Effector memory CD8-positive, alpha-beta T cell (primary cell): ENCODE measurements around the gene C18orf32.
"Not testable (repeated sequence)": the region's sequence is repeated elsewhere in the genome, so short reads cannot be mapped to it uniquely, and the experiment has no call there.

Source experiments
- ATAC-seq: fragments of 150-1000 bp; cut with Tn5 transposase; replicated peaks from 2 replicates; pipeline ENCODE4 v1.10.0; 2021; ENCODE audit warnings: mild to moderate bottlenecking, moderate library complexity
- DNase-seq, 3 experiments: peaks; one replicate each; pipeline ENCODE4 v3.0.0; 2021
- H3K27ac Mint-ChIP-seq, 2 donors: one replicate each; pipeline ENCODE4 v1.8.0; 2022; ENCODE audit warnings: mild to moderate bottlenecking in 2 of 2, mixed read lengths in 2 of 2, moderate library complexity in 2 of 2
- H3K27me3 Mint-ChIP-seq, 2 donors: one replicate each; pipeline ENCODE4 v1.8.0; 2022; ENCODE audit warnings: mixed read lengths in 2 of 2
- H3K36me3 Mint-ChIP-seq: one replicate; pipeline ENCODE4 v1.8.0; 2022; ENCODE audit warnings: mild to moderate bottlenecking, moderate library complexity, mixed read lengths; ENCODE audit not compliant: insufficient read depth
- H3K4me1 Mint-ChIP-seq, 2 donors: one replicate each; pipeline ENCODE4 v1.8.0; 2022; ENCODE audit warnings: low read depth in 2 of 2, mixed read lengths in 2 of 2
- H3K4me3 Mint-ChIP-seq, 2 donors: one replicate each; pipeline ENCODE4 v1.8.0; 2022; ENCODE audit warnings: mild to moderate bottlenecking in 2 of 2, mixed read lengths in 2 of 2, moderate library complexity in 2 of 2
- H3K9me3 Mint-ChIP-seq, 2 donors: one replicate each; pipeline ENCODE4 v1.8.0; 2022; ENCODE audit warnings: mixed read lengths in 2 of 2

The C18orf32 gene

DNA sequence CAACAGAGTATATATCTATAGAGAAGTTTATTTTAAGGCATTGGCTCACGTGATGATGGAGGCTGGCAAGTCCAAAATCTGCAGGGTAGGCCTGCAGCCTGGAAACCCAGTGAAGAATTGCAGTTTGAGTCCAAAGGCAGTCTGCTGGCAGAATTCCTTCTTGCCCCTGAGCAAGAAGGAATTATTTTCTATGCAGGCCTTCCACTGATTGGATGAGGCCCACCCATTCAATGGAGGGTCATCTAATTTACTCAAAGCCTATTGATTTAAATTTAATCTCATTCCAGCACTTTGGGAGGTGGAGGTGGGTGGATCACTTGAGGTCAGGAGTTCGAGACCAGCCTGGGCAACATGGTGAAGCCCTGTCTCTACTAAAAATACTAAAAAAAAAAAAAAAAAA lies 30.4 kb upstream of the C18orf32 start:
- Mint-ChIP-seq H3K27me3 (peaks cover 0 to 19% of the 10 kb centered on the region in 2 donors), H3K9me3 (no peaks in the 10 kb centered on the region), H3K27ac (no peak overlapping the region), H3K4me3 (no peak overlapping the region), H3K4me1 (no peaks in the 10 kb centered on the region), H3K36me3 (no peaks in the 10 kb centered on the region)
- DNase-seq (no peak), ATAC-seq (no peak)

DNA sequence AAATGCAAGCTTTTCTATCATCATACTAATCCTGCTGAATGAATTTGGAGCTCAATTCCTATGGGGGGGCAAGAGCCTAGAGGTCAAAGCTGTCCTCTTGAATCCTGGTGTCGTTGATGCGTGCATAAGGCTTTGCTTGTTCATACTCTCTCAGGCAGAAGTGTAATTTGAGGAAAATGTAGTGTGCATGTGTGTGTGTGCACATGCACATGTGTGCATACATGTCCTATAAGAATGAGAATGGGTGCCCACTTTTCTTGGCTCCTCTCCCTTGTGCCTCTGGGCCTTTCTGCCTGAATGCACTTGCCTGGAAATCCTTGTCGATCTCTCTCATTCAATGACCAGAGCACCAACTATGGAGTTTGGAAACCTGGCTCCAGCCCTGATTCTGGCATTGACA lies 28.5 kb upstream of the C18orf32 start:
- Mint-ChIP-seq H3K27ac (no peak overlapping the region), H3K4me1 (no peaks in the 10 kb centered on the region), H3K9me3 (no peaks in the 10 kb centered on the region), H3K4me3 (no peak overlapping the region), H3K27me3 (peaks cover 0 to 19% of the 10 kb centered on the region in 2 donors), H3K36me3 (no peaks in the 10 kb centered on the region)
- no peak for DNase-seq
- no peak for ATAC-seq

DNA sequence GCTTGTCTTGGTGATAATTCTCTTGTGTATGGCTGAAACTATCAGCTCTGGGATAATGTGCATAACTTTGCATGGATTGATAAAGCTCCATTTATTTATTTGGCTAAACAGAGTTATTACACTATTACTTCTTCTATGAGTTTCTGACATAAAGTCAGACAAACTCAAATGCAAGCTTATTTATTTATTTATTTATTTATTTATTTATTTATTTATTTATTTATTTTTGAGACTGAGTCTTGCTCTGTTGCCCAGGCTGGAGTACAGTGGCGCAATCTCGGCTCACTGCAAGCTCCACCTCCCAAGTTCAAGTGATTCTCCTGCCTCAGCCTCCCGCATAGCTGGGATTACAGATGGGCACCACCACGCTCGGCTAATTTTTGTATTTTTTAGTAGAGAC lies 28.0 kb upstream of the C18orf32 start:
- H3K9me3 Mint-ChIP-seq, H3K27ac Mint-ChIP-seq, DNase-seq, H3K4me3 Mint-ChIP-seq, H3K36me3 Mint-ChIP-seq, H3K4me1 Mint-ChIP-seq, ATAC-seq: not testable (repeated sequence)
- H3K27me3 Mint-ChIP-seq: peaks cover 0 to 19% of the 10 kb centered on the region in 2 donors

DNA sequence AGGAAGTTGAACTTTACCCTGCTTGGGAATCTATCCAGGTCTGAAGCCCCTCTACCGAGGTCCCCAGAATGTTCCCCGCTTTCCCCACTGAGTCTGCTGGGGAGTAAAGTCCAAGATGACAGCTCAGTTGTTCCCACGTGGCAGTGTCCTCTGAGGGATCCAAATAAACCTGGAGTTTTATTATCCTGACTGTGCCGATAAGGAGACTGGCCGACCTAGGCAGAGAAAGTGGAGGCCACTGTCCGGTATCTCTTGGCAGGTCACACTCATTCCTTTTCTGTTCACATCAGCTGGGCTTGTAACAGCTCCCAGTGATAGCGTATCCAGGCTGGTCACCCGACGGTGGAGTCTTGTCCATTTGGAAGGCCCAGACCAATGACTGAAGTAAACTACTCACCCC lies 27.5 kb upstream of the C18orf32 start:
- Mint-ChIP-seq H3K4me1 (no peaks in the 10 kb centered on the region), H3K27ac (no peak overlapping the region), H3K27me3 (peaks cover 0 to 20% of the 10 kb centered on the region in 2 donors), H3K36me3 (no peaks in the 10 kb centered on the region), H3K9me3 (no peaks in the 10 kb centered on the region), H3K4me3 (no peak overlapping the region)
- DNase-seq (no peak), ATAC-seq (no peak)

DNA sequence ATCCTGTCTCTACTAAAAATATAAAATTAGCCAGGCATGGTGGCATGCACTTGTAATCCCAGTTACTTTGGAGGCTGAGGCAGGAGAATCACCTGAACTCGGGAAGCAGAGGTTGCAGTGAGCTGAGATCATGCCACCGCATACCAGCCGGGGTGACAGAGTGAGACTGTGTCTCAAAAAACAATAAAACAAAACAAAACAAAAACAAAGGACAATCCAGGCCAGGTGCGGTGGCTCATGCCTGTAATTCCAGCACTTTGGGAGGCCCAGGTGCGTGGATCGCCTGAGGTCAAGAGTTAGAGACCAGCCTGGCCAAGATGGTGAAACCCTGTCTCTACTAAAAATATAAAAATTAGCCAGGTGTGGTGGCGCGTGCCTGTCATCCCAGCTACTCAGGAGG lies 25.8 kb upstream of the C18orf32 start:
- not testable (repeated sequence) for H3K36me3 Mint-ChIP-seq, H3K4me3 Mint-ChIP-seq, H3K27ac Mint-ChIP-seq, H3K9me3 Mint-ChIP-seq, H3K4me1 Mint-ChIP-seq, ATAC-seq, DNase-seq
- H3K27me3 Mint-ChIP-seq: peaks cover 10 to 26% of the 10 kb centered on the region in 2 donors

DNA sequence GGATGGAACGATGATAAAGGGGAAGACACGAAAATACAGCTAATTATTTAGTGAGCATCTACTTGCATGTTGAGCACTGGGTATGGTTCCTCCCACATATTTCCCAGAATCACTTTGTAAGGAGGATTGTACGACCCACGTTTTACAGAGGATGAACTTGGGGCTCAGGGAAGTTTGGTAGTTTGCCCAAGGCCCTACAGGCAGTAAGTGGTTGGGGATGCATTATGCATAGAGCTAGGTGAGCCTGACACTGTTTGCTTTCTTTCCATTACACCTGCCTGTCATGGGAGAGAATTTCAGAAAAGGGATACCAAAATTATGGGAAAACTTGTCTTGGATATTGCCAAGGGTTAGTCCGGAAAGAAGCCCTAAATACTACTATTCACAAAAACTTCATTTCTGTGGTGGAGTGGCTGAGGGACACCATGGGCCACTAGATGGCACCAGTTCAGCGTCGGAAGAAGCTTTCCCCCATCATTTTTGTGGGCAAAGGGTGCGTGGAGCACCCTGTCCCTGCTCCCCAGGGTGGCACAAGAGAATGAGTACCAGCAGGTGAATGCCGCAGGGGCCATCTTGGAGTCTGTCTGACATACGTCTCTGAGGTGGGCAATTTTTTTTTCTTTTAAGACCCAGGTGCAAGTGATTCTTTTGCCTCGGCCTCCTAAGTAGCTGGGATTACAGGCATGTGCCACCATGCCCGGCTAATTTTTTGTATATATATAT lies 23.5 kb upstream of the C18orf32 start:
- Mint-ChIP-seq H3K27me3 (peaks cover 18 to 40% of the 10 kb centered on the region in 2 donors), H3K9me3 (no peaks in the 10 kb centered on the region), H3K4me3 (no peak overlapping the region), H3K36me3 (no peaks in the 10 kb centered on the region), H3K27ac (no peak overlapping the region), H3K4me1 (no peaks in the 10 kb centered on the region)
- DNase-seq (peak; percentile 46 to 49 (median 49)), ATAC-seq (peak; percentile 85)

DNA sequence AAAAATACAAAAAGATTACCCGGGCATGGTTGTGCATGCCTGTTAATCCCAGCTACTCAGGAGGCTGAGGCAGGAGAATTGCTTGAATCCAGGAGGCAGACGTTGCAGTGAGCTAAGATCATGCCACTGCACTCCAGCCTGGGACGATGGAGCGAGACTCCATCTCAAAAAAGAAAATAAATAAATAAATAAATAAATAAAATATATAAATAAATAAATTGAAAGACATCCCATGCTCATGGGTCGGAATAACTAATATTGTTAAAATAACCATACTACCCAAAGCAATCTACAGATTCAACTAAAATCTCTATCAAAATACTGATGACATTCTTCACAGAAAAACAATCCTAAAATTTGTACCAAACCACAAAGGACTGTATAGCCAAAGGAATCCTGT lies 19.4 kb upstream of the C18orf32 start:
- not testable (repeated sequence) for H3K36me3 Mint-ChIP-seq, H3K27ac Mint-ChIP-seq, H3K9me3 Mint-ChIP-seq, ATAC-seq, H3K4me3 Mint-ChIP-seq, H3K4me1 Mint-ChIP-seq, DNase-seq
- H3K27me3 Mint-ChIP-seq: peaks cover 19 to 52% of the 10 kb centered on the region in 2 donors

DNA sequence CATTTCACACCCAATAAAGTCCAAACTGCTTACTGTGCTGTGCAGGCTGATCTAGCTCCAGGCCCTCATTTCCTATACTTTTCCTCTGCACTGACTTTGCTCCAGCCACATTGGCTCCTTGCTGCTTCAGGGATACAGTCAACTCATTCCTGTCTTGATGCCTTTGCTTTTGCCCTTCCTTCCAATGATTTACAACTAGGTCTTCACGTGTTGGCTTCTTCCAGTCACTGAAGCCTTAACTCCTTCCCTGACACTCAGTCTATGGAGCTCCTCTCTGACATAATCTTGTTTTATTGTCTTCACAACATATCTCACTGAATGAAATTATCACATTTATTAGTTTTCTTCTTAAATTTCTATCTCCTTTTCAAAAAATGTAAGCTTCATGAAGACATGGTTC lies 16.9 kb upstream of the C18orf32 start:
- DNase-seq (no peak), ATAC-seq (no peak)
- H3K27ac Mint-ChIP-seq: no peak overlapping the region
- no peak overlapping the region for H3K4me3 Mint-ChIP-seq
- no peaks in the 10 kb centered on the region for H3K9me3 Mint-ChIP-seq
- H3K4me1 Mint-ChIP-seq: no peaks in the 10 kb centered on the region
- no peaks in the 10 kb centered on the region for H3K36me3 Mint-ChIP-seq
- peaks cover 33 to 68% of the 10 kb centered on the region in 2 donors for H3K27me3 Mint-ChIP-seq

DNA sequence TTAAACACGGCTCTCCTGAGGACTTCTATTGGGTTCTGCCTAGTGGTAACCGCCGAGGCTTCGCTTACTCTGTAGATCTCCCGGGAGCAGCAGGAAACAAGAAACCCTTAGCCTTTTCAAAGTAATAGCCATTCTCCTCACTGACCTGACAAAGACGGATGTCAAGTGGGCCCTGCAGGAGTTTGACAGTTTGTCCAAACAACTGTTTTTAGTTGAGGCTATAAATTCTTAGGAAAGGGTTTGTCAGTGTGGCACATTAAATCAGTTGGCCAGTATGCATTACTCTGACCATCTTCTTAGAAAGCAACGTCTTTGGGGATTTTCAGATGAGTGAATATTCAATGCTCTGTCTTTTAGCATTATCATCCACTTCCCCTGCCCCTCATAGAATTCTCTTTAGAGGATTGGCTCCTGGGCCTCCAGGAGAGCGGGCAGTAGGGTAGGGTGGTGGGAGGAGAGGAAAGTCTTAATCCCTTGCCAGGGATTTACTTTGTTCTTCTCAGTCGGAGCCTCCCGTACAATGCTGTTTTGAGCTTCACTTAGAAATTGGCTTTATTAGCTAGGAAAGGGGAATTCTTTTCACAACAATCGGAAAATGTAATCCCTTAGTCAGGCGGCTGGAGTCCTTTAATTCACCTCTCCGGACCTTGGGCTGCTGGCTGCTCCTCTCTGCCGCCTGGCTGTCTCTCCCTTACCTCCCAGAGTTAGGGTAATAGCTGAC lies 13.3 kb upstream of the C18orf32 start:
- no peaks in the 10 kb centered on the region for H3K4me1 Mint-ChIP-seq
- no peaks in the 10 kb centered on the region for H3K36me3 Mint-ChIP-seq
- H3K27ac Mint-ChIP-seq: no peak overlapping the region
- no peaks in the 10 kb centered on the region for H3K9me3 Mint-ChIP-seq
- H3K4me3 Mint-ChIP-seq: no peak overlapping the region
- ATAC-seq (no peak), DNase-seq (no peak)
- H3K27me3 Mint-ChIP-seq: peaks cover 22 to 36% of the 10 kb centered on the region in 2 donors

DNA sequence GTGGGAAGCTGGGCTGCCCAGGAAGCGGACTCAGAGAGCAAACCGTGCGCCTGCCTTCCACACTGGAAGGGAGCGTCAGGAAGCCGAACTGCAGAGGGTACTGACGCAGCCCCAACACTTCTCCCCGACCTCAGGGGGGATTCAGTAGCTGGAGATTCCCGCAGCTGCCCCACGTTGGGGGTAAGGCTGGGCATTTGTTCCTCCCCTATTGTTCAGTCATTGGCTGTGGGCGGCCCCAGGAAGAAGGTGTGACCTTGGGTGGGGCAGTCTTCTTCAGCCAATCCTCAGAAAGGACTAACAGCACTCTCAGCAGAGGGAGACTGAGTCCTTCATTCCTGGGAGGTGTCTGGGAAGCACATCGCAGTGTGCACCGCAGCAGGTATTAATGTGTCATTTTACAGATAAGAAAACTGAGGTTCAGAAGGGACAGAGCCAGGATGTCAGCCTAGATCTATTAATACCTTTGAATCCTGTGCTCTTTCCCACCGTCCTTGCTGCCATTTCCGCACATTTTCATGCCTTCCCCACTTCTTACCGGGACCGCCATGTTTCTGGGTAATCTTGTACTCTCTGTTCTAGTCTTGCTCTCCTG lies 12.1 kb upstream of the C18orf32 start:
- ATAC-seq: no peak
- H3K27ac Mint-ChIP-seq: no peak overlapping the region
- H3K36me3 Mint-ChIP-seq: no peaks in the 10 kb centered on the region

DNA sequence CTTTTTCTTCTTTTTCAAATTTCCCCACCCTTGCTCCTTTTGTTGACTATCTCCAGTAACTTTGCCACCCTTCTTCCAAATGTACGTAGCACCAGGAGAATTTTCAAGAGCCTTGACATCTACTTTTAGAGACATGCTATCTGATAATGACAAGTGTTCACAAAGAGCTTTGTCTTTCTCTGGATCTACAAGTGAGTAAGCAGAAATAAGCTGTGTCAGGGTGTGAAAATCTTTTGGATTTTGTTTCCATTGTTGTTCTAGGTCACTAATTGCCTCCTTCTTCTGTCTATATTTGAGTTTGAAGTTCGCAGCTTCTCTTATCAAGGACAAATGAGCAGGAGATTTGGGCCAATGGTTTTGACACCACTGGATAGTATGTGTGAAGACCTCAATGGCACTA lies 8.4 kb upstream of the C18orf32 start:
- peaks cover 11 to 14% of the 10 kb centered on the region in 2 donors for H3K27me3 Mint-ChIP-seq
- peaks cover 20% of the 10 kb centered on the region for H3K36me3 Mint-ChIP-seq
- peaks cover 13 to 15% of the 10 kb centered on the region in 2 donors for H3K4me1 Mint-ChIP-seq
- DNase-seq (no peak), ATAC-seq (no peak)
- no peak overlapping the region for H3K27ac Mint-ChIP-seq
- H3K4me3 Mint-ChIP-seq: no peak overlapping the region
- no peaks in the 10 kb centered on the region for H3K9me3 Mint-ChIP-seq

More for the DNA sequence above, 12.1 kb upstream of the C18orf32 start:
- Mint-ChIP-seq H3K27me3 (peaks cover 22 to 36% of the 10 kb centered on the region in 2 donors), H3K9me3 (no peaks in the 10 kb centered on the region), H3K4me3 (no peak overlapping the region), H3K4me1 (no peaks in the 10 kb centered on the region)
- DNase-seq: no peak

DNA sequence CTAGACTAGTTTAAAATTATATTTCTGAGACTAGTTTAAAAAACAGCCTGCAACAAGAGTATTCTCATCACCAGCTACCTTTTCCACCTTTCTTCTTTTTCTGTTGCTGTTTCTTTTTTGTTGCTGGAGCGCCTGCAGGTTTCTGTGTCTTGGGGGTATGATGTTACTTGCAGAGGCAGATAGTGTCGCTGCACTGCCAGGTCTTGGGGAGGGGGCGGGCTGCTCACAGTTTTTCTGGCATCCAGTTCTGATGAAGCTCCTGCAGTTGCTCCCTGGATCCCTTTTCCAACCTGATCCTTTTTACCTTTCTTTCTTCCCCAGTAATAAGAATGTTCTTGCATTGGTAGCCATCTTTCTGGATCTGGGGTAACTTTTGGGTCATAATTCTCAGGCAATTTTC lies 8.0 kb upstream of the C18orf32 start:
- H3K4me3 Mint-ChIP-seq: no peak overlapping the region
- H3K27ac Mint-ChIP-seq: no peak overlapping the region
- DNase-seq: no peak
- H3K4me1 Mint-ChIP-seq: peaks cover 15 to 17% of the 10 kb centered on the region in 2 donors
- peaks cover 24% of the 10 kb centered on the region for H3K36me3 Mint-ChIP-seq
- peaks cover 7 to 10% of the 10 kb centered on the region in 2 donors for H3K27me3 Mint-ChIP-seq
- no peaks in the 10 kb centered on the region for H3K9me3 Mint-ChIP-seq
- no peak for ATAC-seq

DNA sequence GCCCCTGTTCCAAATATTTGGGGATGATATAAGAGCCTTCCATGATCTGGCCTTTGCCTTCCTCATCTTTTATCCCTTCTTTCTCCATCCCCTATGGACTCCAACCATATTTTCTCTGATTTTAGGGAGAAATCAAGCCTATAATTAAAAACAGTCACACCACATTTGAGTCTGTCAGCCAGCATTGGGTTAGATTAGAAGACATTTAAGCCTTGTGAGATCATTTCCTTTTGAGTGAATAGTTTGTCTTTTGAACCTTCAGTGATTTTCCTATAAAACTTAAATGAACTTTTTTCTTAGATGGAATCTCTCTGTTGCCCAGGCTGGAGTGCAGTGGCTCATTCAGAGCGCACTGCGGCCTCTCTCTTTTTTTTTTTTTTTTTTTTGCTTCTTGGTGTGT lies 7.6 kb upstream of the C18orf32 start:
- ATAC-seq (no peak), DNase-seq (no peak)
- no peak overlapping the region for H3K4me3 Mint-ChIP-seq
- no peaks in the 10 kb centered on the region for H3K9me3 Mint-ChIP-seq
- peaks cover 29% of the 10 kb centered on the region for H3K36me3 Mint-ChIP-seq
- peaks cover 5 to 6% of the 10 kb centered on the region in 2 donors for H3K27me3 Mint-ChIP-seq
- peaks cover 15 to 21% of the 10 kb centered on the region in 2 donors for H3K4me1 Mint-ChIP-seq
- H3K27ac Mint-ChIP-seq: no peak overlapping the region

DNA sequence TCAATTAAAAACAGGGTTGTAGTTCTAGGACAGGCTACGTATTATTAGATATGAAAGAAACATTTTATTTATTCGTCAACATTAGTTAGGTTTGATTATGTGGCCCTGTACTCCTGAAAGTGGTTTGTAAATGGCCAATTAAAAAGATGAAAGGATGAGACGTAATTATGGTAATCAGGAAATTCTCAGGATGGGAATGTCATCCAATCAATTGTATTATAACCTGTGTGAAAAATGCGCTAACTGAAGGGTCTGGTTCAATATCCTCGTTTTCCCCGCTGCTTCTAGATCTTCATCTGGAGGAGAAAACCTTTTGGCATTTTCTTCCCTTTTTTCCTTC lies 5.6 kb upstream of the C18orf32 start:
- Mint-ChIP-seq H3K4me3 (peak overlapping the region; percentile 87 to 93), H3K4me1 (peaks cover 24 to 29% of the 10 kb centered on the region in 2 donors), H3K27ac (peak overlapping the region; percentile 95), H3K9me3 (no peaks in the 10 kb centered on the region), H3K27me3 (no peaks in the 10 kb centered on the region), H3K36me3 (peaks cover 49% of the 10 kb centered on the region)
- ATAC-seq (no peak), DNase-seq (no peak)
